GM18951 (cell line): ENCODE results near the gene AKAP1.

Experiments
- POLR2A ChIP-seq: IDR thresholded peaks from 4 replicates; pipeline ENCODE4 v1.6.1; 2011; ENCODE audit warnings: mild to moderate bottlenecking; ENCODE audit not compliant: insufficient read length, insufficient read depth; ENCODE audit errors: extremely low read depth
- in situ Hi-C: fragments of 300-500 bp; cut with MboI; formaldehyde crosslinking; loops from one replicate; pipeline ENCODE4 v1.12.0; 2022; ENCODE audit warnings: low sequenced_read_pairs, mixed read lengths, inconsistent platforms; ENCODE audit not compliant: unreplicated experiment

Gene AKAP1

DNA sequence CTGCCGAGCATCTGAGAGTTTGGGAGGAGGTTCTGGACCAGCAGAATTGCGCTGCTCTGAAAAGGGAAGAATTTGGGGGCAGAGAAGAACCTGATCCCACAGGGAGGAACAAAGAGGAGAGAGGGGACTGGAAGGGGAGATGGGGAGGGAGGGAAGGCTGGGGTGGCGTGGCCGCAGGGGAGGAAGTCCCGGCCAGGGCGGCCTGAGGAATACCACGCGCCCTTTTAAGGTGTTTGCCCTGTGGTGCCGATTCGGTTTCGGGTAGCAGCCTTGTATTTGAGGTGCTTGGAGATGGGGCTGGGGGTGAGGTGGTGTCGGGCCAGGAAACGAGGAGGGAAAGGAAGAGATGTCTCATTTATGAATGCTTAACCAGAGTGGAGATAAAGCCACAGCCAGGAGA, 51.3 kb downstream of the AKAP1 start:
- TF ChIP-seq POLR2A: no peak
- in situ Hi-C loops: loop anchor here (25.0 kb wide), 1 partner anchor 601 kb away; the partner anchor contains the start of gene CCDC182

DNA sequence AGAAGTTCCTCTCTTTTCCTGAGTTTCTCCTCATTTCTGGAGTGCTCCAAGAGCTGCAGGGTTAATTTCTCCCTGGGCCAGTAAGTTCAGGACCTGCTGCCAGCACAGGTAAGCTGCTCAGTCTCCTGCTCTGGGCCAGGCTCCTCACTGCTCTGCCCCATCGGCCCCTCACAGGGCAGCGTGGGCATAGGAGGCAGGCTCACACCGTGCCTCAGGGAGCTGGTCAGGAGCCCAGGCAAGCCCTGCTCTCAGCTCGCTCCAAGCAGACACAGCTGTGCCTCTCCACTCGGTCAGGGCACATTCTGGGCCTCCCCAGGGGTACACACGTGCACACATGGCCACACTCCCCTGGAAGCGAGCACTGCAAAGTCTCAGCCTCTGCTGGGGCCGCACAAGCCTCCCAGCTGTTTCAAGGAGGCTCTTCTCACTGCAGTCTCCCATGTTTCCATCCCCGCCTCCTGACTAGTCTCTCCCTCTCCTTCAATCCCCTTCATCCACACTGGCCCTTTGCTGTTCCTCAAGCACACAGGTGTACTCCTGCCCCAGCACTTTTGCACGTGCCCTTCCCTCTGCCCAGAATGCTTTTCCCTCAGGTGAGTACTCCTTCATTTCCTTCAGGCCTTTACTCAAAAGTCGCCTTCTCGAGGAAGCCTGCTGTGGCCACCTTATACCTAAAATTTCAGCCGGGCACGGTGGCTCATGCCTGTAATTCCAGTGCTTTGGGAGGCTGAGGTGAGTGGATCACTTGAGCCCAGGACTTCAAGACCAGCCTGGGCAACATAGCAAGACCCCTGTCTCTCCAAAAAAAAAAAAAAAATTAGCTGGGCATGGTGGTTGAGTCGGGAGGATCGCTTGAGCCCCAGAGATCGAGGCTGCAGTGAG, 53.2 kb downstream of the AKAP1 start:
- in situ Hi-C loops: loop anchor here (25.0 kb wide), 1 partner anchor 599 kb away; the partner anchor contains the start of gene CCDC182
- TF ChIP-seq POLR2A: no peak

DNA sequence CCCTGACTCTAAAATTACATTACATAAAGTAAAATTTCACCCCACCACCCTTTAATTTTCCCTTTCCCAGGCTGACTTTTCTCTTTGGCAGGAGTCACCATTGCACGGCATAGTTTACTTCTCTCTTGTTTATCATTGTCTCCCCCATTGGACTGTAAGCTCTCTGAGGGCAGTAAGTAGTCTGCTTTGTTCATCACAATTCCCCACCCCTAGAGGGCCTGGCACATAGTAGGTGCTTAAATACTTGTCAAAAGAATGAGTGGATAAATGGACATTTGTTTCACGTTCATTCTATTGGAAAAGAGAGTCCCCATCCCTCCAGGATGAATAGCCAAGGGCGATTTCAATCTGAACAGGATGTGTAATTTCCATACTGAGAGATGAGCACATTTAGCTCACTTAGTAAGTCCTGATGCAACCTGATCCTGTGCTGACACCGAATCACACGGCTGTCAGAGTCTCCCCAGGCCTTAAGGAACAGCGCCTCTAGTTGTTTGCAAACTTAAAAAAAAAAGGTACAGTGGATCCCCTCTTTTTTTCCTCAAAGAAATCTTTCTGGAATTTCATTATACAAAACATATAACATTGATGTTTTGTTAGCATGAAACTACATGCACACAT, 54.0 kb downstream of the AKAP1 start:
- in situ Hi-C loops: loop anchor here (25.0 kb wide), 1 partner anchor 598 kb away; the partner anchor contains the start of gene CCDC182
- TF ChIP-seq POLR2A: no peak

DNA sequence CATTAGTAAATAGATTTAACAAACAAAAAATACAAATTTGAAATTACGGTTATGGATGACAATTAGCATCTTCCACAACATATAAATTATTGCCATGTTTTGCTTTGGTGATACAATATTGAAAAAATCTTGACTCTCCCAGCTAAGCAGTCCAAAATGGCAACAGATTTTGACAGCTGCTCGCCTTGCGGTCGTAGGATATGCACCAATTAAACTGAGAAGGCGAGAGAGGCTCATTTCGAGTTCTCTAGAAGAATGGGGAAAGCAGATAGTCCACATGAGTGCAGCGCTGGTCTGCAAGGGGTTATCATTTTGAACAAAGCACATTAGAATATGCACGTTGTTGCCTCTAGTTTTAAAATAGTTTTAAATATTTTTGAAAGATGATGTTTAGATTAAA, 55.3 kb downstream of the AKAP1 start:
- in situ Hi-C loops: loop anchor here (25.0 kb wide), 1 partner anchor 597 kb away; the partner anchor contains the start of gene CCDC182
- no peak for TF ChIP-seq POLR2A

DNA sequence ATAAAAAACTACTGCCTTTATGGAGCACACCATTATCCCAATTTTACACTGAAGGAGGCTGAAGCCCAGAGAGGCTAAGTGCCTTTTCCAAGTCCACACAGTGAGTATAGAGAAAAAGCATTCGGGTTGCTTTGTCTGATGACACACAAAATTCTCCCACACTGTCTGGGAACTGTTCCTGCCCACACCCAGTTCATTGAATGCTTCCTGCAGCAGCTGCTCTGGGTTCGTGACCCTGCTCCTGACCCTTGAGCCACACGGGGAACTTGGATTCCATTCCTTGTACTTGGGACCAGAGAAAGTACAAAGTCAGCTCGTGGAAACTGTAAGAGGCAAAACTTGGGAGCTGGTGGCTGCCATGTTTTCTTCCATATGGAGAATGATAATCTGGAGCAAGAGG, 57.9 kb downstream of the AKAP1 start:
- TF ChIP-seq POLR2A: no peak
- in situ Hi-C loops: loop anchor here (25.0 kb wide), 1 partner anchor 594 kb away; the partner anchor contains the start of gene CCDC182

DNA sequence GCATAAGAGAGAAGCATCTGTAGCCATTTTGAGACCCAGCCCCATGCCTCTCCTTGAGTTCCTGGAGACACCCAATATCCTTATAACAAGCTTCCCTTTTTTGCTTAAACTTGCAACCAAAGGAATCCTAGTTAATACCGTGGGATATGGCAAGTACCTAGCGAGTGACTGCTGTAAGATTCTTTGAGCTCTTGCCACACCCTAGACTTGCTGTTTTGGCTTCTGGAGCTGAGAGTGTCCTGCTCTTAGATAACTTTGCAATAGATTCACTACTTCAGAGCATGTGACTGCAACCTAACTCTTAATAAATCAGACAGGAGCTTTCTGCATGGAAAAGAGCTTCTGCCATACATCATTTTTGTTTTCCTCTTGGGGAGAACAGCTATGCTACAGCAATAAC, 58.3 kb downstream of the AKAP1 start:
- in situ Hi-C loops: loop anchor here (25.0 kb wide), 1 partner anchor 594 kb away; the partner anchor contains the start of gene CCDC182
- no peak for TF ChIP-seq POLR2A

DNA sequence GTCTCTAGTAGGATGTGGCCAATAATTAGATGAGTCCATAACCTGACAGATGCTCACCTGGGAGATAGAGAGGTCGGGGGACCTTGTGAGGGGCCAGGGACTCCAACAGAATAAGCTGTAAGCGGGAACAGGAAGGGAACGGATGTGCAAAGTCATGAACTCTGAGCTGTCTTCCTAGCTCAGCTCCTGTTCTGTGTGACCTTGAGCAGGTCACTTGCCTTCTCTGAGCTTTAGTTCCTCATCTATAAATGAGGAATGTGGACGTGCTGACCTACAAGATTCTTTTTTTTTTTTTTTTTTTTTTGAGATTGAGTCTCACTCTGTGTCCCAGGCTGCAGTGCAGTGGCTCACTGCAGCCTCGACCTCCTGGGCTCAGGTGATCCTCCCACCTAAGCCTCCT, 58.9 kb downstream of the AKAP1 start:
- no peak for TF ChIP-seq POLR2A
- in situ Hi-C loops: loop anchor here (25.0 kb wide), 1 partner anchor 593 kb away; the partner anchor contains the start of gene CCDC182

DNA sequence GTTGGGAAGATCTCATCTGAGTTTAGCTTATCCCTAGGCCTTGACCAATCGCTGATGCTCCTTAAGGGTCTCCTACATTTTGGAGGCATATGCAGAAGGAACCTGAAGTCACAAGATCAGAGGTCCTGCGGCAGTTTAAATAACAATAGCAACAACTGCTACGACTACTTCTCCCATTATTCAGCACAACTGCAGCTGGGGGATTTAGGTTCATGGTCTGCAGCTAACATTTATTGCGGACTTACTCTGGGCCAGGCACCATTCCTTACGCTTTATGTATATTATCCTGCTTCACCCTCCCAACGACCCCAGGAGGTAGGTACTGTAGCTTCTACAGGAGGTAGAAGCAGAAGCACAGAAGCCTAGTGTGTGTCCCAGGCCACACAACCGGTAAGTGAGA, 59.5 kb downstream of the AKAP1 start:
- in situ Hi-C loops: loop anchor here (25.0 kb wide), 1 partner anchor 593 kb away; the partner anchor contains the start of gene CCDC182
- no peak for TF ChIP-seq POLR2A

DNA sequence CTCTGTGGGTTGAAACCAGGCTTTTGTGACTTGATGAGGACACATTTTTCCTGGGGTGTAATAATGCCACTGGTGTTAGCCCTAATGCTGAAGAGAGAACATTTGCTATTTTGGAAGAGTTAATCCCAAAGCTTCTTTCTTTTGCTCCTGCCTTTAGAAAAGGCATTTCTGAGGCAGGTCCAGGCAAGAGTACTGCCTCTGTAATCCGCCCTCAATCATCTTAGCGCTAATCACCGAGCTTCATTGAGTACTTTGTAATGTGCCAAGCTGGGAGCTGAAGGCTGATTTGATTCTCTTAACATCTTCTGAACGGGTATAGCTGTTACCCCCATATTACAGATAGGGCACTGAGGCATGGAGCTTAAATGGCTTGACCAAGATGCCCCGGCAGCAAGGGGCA, 60.3 kb downstream of the AKAP1 start:
- no peak for TF ChIP-seq POLR2A
- in situ Hi-C loops: loop anchor here (25.0 kb wide), 1 partner anchor 592 kb away; the partner anchor contains the start of gene CCDC182

DNA sequence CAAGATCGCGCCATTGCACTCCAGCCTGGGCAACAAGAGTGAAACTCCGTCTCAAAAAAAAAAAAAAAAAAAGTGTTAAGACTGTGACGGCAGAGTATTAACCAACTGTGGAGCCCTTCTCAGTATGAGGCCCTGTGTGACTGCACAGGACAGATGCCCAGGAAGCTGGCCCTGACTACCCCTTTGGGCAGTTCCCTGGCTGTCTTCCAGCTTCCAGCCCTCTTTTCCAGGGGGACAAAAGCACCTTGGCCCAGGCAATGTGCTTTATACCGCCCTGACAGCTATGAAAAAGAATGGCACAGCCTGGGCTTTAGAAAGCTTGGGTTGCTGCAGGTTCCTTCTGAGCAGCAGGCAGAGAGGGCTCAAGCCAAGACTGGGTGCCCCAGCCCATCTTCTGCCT, 61.2 kb downstream of the AKAP1 start:
- in situ Hi-C loops: loop anchor here (25.0 kb wide), 1 partner anchor 591 kb away; the partner anchor contains the start of gene CCDC182
- no peak for TF ChIP-seq POLR2A

DNA sequence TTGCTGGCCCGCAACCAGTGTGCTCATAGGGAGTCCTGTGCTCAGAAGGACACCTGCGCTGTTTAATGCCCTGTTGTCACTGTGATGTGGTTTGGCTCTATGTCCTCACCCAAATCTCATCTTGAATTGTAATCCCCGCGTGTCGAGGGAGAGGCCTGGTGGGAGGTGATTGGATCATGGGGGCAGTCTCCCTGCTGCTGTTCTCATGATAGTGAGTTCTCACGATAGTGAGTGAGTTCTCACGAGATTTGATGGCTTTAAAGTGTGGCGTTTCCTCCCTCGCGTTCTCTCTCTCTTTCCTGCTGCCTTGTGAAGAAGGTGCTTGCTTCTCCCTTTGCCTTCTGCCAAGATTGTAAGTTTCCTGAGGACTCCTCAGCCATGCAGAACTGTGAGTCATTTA, 66.8 kb downstream of the AKAP1 start:
- in situ Hi-C loops: no loop called here
- TF ChIP-seq POLR2A: no peak

DNA sequence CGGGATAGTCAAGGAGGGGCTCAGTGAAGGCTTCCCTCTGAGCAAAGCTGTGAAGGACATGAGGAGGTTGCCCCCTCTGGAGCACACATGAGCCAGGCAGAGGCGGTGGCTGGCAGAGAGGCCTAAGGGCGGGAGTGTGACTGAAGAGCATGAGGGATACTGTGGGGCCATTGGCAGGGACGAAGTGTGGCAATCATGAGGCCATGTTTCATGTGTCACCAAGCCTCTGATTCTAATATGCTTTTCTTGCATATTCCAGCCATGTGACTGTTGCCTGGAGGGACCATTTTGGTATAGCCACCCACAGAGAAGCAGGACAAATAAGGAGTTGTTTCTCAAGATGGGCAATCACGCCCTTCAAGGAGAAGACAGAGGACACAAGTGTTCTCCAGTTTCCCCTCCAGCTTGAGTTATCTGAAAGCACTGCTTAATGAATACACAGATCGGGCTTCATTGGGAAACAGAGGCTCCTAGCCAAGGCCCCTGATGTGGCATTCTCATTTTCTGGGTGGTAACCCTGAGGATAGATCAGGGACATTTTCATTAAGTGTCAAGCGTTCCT, 68.0 kb downstream of the AKAP1 start:
- no peak for TF ChIP-seq POLR2A
- in situ Hi-C loops: no loop called here

DNA sequence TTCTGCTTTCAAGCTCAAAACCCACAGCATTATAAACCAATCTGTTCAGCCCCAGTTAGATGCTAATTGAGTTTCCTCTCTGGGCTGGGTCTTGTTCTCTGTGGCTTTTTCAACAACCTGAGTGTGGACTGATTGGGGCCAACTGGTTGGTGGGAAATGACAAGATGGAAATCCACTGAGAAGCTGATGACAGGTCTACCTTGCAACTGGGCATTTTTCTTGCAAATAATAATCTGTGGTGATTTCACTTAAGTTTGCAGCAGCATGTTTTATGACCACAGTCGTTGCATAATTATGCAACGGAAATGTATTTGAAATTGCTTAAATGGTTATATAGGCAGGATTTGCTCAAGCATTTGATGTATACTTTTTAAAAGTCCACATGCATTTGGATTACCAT, 69.9 kb downstream of the AKAP1 start:
- in situ Hi-C loops: no loop called here
- no peak for TF ChIP-seq POLR2A
